Measurements from ENCODE around the gene TMED6.
"Not testable (repeated sequence)": the region's sequence is repeated elsewhere in the genome, so short reads cannot be mapped to it uniquely, and the experiment has no call there.

The TMED6 gene

DNA sequence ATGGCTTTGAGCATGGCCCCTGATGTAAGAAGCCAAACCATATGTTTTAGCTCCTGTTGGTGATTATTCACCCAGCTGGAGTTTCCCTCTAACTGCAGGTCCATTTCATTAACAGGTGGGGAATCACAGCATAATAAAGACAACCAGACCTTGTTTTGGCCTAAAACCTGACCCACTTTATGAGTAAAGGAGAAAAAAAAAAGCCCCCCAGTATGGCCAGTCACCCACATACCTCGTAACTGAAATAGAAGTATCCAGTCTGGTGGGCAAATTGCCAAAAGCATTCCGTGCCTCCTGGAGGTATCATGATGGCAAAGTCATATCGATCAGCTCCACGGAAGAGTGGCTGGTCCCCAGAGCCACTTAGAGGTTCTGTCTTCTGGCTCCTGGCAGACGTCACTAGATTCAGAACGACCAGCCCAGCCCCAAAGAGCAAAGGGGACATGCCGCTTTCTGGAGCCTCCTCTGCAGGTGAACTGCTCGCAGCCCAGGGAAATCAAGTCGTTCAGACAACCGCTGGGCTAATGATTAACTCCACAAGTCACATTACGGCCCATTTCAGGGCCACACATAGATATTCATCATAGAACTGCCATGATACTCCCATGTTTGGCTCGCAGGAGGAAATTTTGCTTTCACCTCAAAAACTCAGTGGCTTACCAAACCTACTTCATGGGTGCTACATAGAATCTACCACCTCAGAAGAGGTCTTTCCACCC lies at the start of gene TMED6:
Gene TMED6, minus strand, starts transcription at position 478 of the 719 bp plus-strand sequence. Its CDS starts 33 bp downstream, at position 445.
- no peak for DNase-seq

DNA sequence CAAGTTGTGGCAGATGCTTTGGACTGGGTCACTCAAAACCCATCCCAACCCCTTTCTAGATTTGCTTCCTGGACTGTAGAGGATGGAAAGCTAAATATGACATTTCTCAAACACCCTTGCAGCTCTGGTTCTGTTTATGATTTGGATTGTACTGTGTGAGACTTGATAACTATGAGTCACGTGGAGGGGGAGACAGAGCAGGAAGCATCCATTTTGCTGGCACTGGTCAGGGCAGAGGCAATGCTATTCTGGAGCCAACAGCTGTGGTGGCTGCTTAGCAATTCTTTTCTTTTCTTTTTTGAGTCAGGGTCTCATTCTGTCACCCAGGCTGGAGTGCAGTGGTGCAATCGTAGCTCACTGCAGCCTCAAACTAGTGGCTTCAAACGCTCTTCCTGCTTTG lies 47.8 kb upstream of the TMED6 start:
- no peak for DNase-seq

DNA sequence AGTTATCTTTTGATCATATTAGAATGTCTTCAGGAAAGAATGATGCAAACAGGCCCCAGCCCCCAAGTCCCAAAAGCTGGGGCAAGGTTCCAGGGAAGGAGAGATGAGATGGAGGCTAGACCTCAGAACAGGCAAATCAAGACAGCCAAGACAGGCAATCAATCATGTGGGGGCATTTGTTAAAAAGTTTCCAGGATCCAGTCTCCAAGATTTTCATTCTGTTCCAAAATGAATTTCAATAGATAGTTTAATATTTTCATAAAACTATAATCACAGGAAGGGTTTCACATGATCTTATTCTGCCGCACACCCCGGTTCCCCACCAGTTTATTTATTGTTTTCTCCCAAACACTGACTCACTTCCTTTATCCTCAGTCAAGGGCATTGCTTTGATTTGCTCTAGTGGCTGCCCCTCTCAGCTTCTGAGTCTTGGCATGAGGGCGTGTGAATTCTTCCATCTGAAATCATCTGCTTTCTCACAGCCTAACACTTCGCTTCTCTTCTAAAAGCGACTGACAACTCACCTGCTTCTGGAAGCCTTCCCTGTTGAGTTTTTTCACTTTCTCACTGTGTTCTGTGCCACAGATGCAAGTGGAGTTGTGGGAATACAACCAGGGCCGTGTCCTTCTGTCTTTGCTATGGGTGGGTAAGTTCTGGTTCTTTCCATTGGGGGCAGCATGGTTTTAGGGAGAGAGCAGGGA lies 46.4 kb upstream of the TMED6 start:
- DNase-seq: no peak

DNA sequence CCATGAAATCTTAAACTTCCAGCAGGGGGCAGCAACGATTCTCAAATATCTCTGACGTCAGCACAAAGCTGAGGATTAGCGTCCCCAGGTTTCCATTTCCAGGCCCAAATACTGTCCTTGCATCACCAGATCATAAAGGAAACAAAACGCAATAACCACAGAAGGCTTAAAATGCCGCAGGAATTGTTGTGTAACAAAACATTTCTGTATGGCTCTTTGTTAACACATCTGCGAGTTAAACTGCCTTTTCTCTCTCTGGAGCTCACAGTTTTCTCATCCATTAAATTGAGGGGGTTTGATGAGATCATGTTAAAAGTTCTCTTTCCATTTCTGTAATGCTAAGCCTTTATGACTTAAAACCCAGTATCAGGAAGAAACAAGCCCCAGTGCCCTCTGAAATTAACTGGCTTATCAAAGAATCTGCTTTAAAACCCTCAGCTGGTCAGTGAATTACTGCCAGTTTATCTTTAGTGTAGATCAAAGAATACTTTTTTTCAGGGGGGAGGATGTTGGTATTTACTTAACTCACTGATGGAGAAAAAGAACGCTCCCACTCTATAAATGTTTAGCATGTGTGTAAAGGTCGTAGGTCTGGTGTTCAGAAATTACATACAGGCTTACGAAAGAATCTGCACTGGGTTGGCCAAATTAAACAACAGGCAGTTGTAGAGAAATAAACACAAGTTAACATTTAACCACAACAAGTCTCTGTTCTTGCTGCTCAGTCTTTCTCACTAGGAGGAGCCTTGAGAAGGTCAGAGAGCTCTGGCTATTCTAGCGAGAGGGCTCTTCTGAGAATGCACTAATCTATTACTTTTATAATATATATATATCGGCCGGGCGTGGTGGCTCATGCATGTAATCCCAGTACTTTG lies 44.8 kb upstream of the TMED6 start:
- DNase-seq: peak; percentile 45

DNA sequence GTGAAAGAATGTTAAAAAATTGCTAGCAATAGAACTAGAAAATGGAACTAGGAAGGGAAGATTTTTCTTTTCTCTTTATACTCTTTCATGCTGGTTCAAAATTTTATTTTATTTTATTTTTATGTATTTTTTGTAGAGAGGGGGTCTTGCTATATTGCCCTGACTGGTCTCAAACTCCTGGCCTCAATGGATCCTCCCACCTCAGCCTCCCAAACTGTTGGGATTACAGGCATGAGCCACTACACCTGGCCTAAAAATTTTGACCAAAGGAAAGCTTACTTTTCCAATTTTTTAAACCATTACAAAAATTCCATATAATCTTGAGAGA lies 44.2 kb upstream of the TMED6 start:
- DNase-seq: no peak

DNA sequence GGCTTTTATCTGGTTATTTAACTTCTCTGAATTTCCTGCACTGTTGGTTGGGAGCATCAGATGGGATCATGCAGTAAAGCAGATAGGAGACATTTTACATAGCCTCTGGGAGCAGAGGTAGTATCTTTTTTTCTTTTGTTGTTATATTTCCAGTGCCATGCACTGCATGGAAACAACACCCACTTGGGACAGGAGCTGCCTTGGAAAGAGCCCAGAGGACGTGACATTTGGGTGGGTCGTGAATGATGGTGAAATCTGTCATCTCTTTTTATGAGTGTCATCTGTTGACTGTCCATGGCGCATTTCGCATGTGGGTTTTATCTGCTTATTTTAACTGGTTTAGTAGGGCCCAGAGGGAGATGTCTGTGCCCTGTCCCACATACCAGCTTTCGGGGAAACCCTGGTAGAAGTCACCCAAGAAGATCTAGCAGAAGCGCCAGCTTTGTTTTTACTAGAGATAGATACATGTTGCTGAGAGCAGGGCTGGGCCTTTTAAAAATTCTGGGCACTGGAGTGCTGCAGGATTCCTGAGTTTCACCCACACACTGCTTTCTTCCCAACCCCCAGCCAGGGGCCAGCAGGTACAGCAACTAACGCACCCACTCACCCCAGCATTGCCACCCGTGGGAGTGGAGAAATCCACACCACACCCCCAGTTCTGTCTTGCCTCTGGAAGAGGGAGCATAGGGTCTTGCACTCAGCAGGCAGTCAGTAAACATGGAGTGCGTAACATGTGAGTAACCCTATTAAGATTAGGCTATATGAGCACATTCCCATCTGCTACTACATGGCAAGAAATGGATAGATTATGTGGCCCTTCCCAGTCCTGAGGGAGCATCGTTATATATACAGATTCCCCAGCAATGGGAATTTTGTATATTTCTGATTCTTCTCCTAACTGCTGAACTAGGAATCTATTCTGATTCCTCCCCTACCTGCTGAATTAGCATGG lies 42.6 kb upstream of the TMED6 start:
- DNase-seq: no peak

DNA sequence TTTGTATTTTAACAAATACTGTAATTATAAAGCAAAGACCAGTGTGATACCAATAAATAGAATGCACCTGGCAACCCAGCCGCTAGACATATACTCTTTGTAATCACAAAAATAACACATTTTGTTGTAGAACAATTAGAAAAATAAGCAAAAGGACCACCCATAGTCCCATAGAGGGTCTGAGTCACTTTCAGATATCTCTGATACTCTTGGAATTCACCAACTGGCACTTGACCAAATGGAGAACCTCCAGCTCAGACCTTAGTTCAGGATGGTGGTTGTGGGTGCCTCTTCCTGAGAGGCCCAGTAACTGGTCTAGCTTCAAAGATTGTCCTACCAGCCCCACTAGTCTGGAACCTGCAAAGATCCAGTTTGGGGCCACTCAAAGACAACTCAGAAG lies 35.0 kb upstream of the TMED6 start:
- DNase-seq: no peak

DNA sequence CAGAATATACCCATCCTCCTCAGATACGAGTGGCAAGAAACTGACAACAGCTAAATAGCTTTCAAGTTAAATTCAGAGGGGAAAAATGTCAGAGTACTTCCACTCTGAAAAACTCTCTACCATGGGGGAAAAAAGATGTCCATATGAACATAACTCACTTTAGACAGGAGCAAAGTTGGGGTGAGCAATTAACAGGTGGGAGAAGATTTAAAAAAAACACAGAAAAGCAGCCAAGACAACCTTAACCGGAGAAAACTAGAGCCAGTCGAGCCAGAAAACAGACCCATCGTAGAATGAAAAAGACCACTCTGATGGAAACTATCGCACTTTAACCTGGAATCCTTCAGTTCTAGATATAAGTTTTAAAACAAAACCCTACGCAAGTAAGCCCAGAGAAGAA lies 33.4 kb upstream of the TMED6 start:
- DNase-seq: no peak

DNA sequence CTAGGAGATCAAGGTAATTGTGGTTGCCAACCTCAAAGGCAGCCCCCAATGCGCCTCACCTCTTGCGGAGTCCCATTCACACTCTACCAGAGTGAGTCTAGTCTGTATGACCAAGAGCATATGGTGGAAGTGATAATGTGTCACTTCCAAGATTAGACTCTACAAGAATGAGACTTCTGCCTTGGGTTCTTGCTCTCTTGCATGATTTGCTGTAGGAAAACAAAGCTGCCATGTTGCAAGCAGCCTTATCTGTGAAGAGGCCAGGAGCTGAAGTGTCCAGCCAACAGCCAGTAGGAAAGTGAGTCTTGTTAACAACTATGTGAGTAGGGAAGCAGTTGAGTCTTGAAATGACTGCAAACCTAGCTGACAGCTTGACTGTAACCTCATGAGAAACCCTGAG lies 30.8 kb upstream of the TMED6 start:
- DNase-seq: no peak

DNA sequence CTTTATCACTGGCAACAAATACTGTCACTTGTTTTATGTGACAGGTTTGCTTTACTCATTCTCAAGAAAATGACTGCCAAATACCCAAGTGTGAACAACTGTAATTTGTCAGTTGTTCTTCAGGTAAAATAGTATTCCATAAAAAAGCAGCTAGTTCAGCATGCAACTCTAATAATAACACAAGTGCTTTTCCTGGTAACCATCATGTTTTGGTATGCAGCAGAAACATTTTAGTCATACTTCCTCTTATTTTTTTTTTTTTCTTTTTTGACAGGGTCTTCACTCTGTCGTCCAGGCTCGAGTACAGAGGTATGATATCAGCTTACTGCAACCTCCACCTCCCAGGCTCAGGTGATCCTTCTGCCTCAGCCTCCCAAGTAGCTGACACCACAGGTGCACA lies 29.6 kb upstream of the TMED6 start:
- DNase-seq: no peak

DNA sequence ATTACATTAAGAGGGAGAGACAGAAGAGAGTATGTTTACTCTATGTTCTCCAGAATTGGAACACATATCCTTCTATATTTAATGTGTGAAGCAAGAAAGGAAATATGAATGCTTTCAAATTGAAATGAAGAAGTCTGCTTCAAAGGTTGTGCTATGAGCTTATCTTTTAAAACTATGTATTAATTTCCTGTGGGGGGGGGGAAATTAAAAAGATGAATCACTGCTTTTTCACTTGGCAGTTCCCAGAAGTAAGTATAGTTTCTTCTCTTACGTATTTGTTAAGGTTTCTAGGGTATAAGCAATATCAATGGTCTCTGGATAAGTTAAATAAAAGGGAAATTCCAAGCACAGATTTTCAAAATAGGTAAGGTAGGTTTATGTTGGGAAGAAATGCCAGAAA lies 27.2 kb upstream of the TMED6 start:
- DNase-seq: no peak

DNA sequence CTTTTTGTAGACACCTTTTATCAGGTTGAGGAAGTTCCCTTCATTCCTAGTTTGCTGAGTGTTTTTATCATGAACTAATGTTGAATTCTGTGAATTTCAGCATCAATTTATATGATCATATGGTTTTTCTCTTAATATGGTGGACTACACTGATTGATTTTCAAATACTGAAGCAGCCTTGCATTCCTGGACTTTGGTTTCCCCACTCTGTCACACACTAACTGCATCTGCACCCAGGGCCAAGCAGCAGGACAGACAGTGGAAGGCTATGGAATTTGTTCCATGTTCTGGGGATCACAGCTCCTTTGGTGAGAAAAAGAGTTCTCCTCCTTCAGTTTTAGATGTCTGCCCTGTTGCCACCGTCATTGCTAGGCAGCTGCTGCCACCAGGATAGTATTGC lies 26.4 kb upstream of the TMED6 start:
- DNase-seq: no peak

DNA sequence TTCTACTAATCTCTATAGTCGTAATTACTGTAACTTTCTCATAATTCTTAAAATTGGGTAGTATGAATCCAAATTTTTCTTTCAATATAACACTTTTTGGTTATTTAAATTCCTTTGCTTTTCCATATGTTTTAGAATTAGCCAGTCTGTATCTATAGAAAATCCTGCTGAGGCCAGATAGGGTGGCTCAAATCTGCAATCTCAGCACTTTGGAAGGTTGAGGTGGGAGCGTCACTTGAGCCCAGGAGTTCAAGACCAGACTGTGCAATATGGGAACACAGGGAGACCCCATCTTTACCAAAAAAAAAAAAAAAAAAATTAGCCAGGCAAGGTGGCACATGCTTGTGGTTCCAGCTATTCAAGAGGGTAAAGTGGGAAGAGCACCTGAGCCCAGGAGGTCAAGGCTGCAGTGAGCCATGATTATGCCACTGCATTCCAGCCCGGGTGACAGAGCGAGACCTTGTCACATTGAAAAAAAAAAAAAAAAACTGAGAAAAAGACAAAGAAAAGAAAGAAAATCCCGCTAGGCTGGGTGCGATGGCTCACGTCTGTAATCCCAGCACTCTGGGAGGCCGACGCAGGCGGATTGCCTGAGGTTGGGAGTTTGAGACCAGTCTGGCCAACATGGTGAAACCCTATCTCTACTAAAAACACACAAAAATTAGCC lies 24.9 kb upstream of the TMED6 start:
- DNase-seq: no peak

DNA sequence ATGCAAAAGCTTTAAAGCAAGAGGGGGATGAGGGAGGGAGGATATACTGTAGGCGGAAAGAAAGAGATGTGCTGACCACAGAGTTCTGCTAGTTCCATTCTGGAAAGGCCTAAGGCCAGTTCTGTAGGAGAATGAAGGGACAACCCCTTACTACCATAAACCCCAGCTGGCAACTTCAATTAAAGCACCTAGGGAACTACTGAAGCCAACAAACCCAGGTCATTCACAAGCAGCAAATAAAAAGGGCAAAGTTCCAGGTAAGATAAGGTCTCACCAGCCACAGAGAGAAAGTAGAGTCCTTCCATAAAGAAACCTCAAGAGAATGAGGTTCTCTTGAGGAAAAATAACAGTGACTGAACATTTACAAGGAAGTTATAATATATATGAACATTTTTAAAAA lies 21.4 kb upstream of the TMED6 start:
- no peak for DNase-seq

DNA sequence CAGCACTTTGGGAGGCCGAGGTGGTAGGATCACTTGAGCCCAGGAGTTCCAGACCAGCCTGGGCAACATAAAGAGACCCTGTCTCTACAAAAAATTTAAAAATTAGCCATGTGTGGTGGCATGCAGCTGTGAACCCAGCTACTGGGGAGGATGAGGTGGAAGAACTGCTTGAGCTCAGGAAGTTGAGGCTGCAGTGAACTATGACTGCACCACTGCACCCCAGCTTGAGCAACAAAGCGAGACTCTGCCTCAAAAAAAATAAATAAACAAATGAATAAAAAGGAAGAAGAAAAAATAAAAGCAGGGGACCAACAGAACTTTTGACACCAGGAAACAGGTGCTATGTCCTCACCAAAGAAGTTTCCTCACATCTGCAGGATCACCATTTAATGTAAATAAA lies 20.0 kb upstream of the TMED6 start:
- no peak for DNase-seq

DNA sequence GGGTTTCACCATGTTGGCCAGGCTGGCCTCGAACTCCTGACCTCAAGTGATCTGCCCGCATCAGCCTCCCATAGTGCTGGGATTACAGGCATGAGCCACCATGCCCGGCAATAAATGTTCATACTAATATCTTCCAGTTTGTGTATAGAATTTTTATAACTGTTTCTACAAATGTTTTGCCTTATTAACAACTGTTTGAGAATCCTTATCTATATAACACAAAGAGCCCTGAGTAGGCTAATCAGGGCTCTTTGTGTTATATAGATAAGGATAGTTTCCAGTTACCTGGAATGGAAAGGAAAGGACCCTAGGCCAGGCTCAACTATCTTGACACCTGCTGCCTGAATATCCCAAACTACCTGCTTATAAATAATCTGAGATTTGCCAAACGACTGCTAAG lies 17.3 kb upstream of the TMED6 start:
- no peak for DNase-seq

DNA sequence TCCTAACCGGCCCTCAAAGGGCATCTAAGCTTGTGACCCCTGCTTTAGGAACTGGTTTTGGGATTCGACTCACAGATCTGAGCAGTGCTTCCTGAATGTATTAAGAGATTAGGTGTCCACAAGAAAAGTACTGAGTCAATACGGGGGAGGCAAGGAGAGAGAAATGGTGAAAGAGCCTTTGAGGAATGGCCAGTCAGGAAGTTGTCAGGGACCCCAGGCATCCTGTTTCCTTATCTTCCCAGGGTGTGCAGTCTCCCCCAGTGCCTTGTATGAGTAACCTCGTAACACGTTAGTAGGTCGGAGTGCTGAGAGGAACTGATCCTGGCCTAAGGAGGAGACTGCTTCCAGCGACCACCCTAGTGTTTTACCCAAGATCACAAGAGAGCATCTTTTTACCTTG lies 16.4 kb upstream of the TMED6 start:
- no peak for DNase-seq

DNA sequence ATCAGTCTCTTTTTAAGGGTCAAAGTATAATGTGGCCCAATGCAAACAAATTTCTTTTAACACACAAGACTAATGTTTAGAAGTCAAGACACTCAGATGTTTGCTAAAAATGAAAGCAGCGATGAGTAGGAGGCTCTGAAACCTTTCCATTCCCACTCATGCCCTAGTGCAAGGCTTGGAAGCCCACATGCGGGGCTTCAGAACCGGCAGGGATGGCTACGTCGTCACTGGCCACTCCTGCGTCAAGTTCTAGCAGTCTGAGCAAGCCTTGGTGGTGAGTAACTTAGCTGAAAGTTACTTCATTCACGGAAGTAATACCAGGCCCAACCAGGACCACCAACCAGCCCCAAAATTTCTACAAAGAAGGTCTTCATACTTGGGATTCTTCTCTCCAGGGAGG lies 14.8 kb upstream of the TMED6 start:
- DNase-seq: no peak

DNA sequence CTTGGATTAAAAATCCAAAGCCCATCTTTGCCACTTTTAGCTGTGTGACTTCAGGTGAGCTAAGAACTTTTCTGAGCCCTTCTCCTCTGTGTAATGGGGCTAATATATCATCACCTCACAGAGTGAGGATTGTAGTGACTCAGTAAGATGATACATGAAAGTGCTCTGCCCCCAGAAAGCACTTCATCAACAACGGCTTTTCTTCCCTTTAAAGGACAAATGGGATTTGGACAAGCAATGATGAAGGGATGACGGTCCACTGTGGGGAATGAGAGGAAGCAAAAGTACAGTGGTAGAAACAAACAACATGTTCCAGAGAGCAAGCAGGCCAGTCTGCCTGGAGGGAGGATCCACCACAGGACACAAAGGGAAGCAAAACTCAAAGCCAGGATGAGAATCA lies 14.3 kb upstream of the TMED6 start:
- no peak for DNase-seq

DNA sequence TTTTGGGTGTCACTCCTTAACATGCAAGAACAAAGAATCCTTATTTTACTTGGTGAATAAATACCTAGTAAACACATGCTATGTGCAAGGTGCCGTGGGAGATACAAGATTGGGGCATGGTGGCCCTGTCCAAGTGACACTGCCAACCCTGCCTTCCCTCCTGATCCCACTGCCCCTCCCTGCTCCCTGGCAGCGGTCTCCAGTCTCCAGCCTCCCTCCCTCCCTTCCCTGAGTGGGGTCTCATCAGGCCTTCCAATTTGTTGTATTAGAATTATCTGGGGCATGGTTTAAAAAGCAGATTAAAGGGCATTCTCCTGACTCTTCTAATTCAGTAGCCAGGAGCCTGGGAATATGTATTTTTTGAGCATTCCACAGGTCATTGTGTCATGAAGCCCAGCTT lies 12.5 kb upstream of the TMED6 start:
- DNase-seq: no peak

DNA sequence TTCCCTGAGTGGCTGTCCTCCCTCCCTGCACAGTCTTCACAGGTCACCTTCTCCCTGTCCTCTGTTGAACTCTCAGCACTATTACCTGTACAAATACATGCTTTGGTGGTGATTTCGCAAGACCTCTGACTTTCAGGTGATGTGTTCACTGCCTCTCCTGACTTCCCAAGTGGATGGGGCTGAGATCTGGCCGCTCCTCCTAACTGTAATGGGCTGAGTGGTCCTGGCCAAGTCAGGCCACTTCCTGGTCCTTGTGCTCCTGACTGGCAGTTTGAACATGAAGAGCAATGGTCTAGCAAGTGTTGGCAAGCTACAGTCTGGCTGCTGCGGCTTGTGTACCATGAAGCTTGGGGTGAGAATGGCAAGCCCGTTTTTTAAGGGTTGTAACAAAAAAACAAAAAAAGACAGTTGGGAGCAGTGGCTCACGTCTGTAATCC lies 11.7 kb upstream of the TMED6 start:
- no peak for DNase-seq

DNA sequence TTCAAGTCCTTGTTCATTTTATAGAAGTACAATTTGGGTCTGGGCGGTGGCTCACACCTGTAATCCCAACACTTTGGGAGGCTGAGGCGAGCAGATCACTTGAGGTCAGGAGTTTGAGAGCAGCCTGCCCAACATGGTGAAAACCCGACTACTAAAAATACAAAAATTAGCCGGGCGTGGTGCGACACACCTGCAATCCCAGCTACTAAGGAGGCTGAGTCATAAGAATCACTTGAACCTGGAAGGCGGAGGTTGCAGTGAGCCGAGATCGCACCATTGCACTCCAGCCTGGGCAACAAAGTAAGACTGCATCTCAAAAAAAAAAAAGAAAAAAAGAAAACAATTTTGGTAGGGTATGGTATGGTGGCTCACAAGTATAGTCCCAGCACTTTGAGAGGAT lies 8.5 kb upstream of the TMED6 start:
- DNase-seq: not testable (repeated sequence)
